ENCODE measurements around the gene CCDC117.

The CCDC117 gene

GRCh38 chr22:28830441-28830840 lies 57.9 kb downstream of the CCDC117 start:
- no peak for DNase-seq

GRCh38 chr22:28831140-28832072 lies 58.9 kb downstream of the CCDC117 start:
- no peak for DNase-seq

DNA sequence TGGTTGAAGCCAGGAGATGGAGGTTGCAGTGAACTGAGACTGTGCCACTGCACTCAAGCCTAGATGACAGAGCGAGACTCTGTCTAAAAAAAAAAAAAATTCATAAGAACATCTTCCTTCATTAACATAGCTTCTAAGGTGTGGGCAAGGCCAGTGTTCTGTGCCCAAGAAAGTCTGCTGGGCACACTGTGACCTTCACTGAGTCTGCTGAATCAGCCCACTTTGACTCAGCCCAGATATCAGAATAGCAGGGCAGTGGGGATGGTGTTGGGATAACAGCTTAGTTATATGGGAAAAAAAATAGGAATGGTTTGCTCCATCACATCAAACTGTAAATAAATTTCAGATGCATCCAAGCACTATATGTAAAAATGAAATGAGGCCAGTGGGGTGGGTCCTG lies 60.2 kb downstream of the CCDC117 start:
- no peak for DNase-seq

DNA sequence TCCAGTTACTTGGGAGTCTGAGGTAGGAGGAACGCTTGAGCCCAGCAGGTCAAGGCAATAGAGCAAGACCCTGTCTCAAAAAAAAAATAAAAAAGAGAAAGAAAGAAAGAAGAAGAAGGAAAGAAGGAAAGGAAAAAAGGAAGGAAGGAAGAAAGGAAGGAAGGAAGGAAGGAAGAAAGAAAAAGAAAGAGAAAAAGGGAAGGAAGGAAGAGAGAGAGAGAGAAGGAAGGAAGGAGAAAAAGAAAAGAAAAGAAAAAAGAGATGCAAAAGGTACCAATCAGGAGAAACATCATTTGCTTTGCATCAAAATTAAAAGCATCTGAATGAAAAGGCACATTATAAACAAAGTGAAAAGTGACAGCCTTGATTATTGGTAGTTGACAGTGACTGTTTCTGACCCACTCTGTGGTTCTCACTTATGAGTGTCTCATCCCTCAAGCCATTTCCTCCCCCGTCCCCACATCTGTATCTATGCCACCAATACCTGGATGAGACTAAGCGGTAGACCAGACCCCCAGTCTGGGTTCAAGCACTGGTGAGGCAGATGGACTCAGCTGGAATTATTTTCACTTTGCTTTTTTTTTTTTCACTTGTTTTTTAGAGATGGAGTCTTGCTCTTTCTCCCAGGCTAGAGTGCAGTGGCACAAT lies 60.9 kb downstream of the CCDC117 start:
- no peak for DNase-seq

GRCh38 chr22:28835630-28836189 lies 63.2 kb downstream of the CCDC117 start:
- no peak for DNase-seq

- no peak for DNase-seq
Observed at GRCh38 chr22:28837640-28838039, 65.1 kb downstream of the CCDC117 start.

Measured in central memory CD4-positive, alpha-beta T cell (primary cell).